HG03520 (cell line): ENCODE data around the gene ITPR1.
"Not testable (repeated sequence)": the region's sequence is repeated elsewhere in the genome, so short reads cannot be mapped to it uniquely, and the experiment has no call there.

Experiments used
- ATAC-seq: cut with Tn5 transposase; IDR thresholded peaks from one replicate; pipeline ENCODE4 v1.9.1; 2021; ENCODE audit warnings: mild to moderate bottlenecking, moderate library complexity; ENCODE audit not compliant: unreplicated experiment

ITPR1 gene

DNA sequence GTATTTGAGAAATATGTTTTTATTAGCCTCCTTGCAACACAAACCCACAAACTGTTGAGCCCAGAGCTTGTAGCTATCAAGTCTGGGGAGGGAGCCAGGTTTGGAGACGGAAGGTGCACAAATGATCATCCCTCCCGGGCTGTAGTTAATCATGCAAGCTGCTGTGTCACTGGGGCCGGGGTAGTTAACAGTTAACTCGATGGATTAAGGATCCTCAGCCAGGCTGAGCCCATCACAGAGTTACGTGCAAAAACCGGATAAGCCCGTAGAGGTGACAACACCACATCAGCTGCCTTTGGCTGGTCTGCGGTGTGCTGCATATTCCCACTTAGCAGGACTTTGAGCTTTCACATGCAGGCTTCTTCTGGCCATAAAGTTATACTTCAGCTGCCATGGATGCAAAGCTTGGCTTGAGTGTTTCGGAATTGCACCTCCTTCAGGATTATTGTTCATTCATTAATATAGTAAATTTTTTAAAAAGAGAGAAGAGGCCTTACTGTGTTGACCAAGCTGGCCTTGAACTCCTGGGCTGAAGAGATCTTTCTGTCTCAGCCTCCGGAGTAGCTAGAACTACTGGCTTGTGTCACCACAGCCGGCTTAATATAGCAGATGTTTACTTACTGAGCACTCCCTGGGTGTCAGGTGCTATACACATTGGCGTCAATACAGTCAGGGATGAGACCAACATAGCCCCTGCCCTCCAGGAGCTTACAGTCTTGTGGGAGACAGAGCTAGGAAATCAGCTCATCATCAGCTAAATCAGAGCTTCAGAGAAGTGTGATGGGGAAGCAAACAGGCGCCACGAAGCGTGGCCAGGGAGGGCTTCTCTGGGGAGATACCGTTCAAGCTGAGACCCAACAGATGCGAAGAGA, 259.3 kb downstream of the ITPR1 start:
- no peak for ATAC-seq

DNA sequence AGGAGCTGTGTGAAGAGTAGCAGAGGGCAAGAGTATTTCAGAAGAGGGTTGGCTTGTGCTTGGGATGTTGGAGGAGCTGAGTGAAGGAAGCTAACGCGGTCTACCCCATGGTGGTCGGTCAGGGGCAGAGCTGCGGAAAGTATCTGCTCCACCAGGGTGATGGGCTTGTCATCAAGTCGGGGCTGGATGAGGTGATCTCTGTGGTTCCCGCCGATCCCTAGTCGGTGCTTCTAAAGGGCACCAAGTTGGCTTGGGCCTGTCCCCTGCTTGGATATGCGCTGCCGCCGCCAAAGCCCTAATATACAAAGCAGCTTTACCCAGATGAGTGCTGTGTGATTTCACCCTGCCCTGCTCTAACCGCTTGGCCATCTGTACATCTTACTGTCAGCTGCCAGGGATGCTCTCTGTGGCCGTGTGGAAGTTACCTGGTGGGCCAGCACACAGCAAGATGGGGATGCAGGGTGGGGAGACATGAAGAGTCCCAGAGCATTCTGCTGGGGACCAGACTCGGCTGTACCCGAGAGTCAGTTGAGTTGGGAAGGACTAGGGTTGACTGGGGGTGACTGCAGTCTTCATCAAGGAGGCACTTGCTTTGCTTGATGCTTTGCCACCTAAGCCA, 260.0 kb downstream of the ITPR1 start:
- ATAC-seq = no peak

DNA sequence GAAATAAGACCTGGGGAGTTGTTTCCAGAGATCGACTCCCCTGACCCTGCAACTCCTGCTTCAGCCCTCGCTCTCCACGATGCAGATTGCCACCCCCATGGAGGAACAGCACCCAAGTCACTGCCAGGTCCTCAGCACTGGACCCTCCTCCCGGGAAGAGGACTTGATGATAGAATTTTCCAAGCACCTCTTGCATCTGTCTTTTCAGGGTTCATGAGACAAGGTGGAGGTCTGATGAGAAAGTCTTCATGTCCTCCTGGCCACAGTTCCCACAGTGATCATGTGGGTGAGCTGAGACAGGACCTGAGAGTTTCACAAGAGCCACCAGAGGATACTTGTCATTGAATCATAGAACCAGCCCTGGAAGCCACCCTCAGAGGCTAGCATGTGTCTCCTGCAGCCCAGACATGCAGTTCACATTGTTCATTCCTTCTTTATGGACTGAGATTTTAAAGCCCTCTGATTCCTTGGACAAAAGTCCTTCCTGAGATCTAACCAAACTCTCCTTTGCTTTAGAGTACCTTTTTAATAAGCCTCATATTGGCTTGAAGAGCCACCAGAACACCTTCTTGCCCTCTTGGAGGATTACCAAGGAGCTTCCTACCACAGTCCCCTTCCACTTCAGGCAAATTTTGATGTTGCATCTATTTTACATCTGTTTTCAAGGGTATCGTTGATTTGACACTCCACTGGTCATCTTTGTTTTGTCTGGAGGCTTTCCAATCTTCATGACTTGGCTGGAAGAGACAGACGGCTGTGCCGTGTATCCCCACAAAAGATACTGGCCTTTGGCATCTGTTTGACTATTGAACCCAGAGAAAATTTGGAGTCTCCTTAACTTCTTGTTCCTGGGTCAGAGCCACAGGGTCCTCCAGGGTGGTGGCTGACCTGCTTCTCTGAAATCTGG, 261.3 kb downstream of the ITPR1 start:
- ATAC-seq = peak; percentile 88

DNA sequence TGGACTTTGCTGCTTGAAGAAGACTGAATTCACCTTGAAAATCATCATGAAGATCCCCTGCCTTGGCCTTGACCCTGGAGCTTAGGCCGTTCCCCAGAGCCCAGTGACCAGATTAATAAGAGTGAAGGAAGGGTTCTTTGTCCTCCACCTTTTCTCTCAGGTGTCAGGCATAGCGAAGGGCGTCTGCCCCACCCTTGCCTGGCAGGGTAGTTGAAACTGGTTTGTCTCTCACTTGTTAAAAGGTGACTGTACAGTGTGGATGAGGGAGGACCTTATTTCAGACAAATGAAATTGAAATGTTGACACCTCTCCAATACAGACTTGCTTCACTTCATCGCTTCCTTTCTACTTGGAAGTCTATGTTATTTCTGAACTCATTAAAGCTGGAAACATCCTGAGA, 262.4 kb downstream of the ITPR1 start:
- ATAC-seq = no peak

DNA sequence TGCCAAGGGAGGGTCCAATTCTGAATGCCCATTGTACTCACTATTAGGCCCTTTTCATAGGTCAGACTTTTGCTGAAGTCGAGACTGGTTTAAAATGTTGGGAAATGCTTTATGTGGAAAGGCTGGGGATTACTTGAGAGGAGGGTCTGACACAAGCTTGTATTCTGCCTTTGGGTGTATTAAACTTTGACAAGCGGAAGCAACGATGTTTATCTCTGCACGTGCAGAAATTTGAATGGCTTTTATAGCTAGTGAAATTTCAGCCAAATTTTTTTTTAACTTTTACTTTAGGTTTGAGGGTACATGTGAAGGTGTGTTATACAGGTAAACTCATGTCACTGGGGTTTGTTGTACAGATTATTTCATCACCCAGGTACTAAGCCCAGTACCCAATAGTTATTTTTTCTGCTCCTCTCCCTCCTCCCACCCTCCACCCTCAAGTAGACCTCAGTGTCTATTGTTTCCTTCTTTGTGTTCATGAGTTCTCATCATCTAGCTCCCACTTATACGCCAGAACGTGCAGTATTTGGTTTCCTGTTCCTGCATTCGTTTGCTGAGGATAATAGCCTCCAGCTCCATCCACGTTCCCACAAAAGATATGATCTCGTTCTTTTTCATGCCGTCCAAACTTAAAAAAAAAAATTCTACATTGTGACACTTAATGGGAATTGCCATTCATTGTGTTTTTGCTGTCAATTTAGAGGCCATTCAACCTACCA, 263.1 kb downstream of the ITPR1 start:
- ATAC-seq = no peak

DNA sequence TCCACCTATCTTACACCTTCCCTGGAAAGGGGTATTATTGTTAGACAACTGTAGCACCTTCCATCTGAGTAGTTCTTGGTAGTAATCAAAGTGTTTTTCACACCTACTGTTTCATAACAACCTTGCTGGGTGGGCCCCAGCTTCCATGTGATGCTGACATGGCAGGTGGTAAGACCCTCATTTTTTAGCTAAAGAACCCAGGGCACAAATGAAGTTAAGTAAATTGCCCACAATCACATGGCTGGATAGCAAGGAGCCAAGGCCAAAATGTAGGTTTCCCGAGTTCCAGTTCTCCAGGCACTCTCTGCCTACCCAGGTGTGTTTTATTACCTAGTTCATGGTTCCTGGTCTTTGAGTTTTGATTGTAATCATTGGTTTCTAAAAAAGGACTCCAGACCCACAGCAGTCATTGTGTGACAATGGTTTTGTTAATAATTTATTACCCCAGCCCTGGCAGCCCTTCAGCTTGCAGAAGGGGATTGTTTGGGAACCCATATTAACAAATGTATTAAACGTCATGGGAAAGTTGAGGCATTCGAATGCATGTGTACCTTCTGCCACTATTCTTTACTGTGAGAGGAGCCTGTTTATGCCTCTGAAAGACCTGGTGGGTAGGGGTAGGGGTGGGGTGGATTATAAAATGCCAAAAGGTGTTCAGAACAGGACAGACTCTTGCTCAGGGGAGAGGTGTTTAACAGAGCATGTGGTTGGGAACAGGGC, 263.9 kb downstream of the ITPR1 start:
- ATAC-seq = no peak

DNA sequence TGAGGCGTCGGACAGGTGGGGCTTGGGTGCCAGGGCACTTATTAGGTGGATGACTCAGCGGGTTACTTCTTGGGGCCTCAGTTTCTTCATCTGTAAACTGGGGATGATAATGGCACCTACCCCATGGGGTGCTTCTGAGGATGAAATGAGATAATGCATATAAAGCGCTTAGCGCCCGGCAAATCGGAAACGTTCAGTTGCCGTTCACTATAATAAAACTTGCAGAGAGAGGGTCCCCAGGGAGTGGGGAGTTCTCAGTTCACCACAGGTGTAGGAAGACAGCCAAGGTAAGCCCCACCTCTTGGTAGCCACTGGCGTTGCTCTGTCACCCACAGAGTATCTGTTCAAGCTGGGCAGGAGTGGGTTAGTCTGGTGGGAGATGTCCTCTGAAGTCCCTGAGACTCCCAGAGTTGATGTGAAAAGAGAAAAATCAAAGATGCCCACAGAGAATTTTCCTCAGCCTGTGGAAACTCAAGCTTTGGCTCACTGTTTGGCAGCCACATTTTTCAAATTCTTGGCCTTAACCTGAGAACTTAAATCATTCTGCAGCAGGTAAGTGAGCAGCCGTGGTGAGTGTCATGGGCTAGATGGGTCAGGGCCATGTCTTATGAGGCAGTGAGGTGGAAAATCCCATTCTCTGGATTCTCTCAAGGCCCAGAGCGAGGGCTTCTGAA, 264.6 kb downstream of the ITPR1 start:
- ATAC-seq = no peak

DNA sequence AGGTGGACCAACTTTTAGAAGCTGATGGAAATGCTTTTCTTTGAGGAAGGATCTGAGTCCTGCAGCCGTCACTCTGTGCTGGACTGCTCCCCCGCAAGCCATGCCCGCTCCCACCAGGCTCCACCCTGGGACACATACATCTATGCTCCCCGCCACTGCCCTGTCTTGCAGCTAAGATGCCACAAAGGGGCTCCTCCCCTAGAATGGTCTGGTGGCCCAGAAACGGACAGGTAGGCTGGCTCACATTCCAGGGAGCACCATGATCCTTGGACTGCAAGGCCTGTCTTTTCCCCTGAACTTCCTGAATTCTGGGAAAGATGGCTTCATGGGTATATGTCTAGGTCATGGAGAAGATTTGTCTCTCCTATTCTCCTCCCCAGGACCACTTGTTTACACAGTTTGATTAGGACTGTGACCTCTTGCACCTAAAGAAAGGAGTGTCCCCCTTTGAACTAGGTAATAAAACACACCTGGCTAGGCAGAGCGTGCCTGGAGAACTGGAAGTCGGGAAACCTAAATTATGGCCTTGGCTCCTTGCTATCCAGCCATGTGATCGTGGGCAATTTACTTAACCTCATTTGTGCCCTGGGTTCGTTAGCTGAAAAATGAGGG, 265.2 kb downstream of the ITPR1 start:
- ATAC-seq = no peak

DNA sequence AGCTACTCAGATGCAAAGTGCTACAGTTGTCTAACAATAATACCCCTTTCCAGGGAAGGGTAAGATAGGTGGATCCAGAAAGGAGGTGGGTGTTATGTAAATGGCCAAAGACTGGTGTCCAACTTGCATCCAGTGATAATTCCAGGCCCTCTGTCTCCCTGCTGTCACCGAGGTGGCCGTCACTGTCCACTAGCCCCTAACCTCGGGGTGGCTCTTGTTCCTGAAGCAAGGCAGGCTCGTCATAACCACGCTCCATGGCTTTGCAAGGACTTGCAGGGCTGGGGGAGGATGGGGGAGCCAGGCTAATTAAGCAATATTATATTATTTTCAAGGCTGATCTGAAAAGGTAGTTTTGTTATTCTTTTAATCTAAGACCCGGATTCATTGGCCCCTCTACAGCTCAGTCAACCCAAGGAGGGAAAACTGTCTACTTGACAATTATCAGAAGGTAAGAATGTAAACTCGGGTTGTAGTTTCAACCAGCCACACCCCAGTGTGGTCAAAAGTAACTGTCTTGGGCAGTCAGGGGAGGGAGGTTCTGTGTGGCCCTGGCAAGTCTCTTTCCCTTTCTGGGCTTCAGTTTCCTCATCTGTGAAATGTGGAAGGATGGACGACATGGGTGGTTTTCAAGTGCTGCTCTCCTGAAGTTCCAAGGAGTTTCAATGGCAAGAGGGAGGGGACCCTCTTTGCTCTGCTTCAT, 266.0 kb downstream of the ITPR1 start:
- ATAC-seq = no peak

DNA sequence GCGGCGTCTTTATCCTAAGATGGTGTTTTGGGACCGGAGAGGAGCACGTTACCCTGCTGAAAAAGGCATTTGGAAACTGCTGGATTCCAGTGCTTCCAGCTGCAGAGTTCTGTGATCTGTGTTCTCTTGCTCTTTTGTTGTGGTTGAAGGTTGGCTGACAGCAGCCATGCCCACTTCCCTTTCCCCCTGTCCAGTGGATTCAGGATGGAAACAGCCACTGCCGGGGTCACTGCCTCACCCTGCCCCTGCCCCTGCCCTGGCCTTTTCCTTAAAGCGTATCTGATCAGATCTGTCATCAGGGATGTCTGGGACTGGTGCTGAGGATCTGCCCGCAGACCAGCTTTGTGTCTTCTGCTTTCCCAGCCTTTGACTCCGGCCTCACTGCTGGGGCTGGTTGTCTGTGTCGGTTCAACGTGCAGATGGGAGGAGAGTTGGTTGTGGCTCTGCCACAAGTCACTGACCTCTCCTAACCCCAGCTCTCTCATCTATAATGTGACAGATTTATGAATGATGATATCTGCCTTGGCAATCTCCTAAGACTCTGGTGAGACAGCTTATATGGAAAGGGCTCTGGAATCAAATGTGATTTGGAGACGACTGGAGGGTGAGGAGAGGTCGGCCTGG, 266.7 kb downstream of the ITPR1 start:
- ATAC-seq = no peak

DNA sequence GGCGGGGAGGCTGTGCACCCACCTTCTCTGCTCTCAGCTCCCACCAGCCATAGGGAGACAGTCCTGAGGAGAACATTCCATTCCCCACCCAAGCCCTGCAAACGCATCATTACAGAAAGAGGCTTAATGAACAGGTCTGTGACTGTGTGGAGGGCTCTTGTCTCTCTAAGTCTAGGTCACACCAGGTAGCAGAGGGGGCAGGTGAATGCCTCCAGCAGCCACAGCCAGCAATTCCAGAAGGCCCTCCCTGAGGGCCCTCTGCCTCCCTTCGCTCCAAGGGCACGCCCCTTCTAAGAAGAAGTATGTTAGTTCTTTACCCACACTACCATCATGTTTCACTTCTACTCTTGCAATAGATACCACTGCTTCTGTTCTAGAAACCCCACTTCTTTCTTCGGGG, 268.6 kb downstream of the ITPR1 start:
- no peak for ATAC-seq

DNA sequence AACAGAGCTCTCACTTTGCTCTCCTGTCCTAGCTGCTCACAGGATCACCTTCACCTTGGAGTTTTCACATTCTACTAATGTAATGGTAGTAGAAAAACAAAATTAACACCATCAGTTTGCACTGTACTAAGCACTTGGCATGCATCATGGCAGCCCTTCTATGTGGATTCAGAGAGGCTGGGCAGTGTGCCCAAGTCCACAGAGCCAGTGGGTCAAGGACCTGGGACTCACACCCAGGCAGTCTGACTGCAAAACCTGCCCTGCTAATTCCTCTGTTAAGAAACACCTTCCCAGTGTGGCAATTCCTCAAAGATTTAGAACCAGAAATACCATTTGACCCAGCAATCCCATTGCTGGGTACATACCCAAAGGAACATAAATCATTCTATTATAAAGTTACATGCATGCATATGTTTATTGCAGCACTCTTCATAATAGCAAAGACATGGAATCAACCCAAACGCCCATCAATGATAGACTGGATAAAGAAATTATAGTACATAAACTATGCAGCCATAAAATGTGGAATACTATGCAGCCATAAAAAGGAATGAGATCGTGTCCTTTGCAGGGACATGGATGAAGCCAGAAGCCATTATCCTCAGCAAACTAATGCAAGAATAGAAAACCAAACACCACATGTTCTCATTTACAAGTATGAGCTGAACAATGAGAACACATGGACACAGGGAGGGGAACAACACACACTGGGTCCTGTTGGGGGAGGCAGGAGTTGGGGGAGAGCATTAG, 269.5 kb downstream of the ITPR1 start:
- not testable (repeated sequence) for ATAC-seq

DNA sequence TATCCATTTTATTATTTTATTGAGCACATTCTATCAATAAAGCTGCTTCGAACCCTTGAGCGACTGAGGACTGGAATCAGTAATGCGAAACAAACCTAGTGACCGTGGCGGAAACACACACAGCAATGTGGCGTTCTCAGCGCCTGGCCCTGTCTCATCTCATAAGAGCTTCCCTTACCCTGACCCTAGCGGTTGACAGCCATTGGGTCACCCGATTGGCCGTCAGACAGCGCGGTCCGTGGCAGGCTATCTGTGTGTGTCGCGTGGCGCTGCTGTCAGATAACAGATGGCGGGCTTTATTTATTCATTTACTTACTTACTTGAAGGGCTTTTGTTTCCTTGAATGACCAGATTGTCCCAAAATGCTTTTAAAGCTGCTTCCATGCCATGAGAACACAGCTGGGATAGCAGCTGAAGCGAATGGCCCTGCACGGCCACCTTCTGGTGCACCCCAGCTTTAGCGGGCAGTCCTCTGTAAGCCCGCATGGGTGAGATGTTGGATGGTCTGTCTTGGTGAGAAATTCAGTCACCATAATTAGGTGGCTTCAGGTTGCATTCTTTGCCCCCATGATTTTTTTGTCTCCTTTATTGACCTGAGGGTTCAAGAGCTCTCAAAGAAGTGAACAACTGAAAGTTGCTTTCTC, 270.6 kb downstream of the ITPR1 start:
- ATAC-seq = no peak

DNA sequence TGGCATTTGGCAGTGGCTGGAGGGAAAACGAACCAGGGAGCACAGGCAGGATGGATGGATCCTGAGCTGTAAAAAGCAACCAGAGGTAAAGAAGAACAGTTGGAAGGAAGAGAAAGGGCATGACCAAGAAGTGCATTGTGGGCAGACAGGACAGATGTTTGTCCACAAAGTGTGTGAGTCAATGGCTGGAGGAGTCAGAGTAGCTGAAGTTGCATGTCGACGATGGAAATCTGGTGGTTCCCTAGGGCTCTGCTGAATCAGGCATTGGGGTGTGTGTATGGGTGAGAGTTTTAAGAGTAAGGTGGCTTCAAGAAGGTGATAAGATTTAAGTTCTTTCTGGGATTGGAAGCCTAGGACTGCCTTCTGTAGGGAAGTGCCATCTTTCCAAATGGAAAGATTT, 272.1 kb downstream of the ITPR1 start:
- no peak for ATAC-seq

DNA sequence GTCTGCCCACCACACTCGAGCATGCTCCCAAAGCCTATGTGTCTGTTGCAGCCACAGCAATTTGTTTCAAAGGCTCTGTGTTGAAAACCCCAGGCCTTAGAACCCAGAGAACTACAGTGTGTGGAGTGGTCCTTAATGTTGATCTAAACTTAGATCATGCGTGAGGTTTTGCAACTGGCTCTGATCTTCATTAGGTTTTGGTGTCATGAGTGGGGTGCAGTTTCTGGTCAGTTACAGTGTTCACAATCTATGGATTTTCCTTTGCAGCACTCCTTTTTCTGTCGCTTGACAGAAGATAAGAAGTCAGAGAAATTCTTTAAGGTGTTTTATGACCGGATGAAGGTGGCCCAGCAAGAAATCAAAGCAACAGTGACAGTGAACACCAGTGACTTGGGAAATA, 273.1 kb downstream of the ITPR1 start:
- no peak for ATAC-seq

DNA sequence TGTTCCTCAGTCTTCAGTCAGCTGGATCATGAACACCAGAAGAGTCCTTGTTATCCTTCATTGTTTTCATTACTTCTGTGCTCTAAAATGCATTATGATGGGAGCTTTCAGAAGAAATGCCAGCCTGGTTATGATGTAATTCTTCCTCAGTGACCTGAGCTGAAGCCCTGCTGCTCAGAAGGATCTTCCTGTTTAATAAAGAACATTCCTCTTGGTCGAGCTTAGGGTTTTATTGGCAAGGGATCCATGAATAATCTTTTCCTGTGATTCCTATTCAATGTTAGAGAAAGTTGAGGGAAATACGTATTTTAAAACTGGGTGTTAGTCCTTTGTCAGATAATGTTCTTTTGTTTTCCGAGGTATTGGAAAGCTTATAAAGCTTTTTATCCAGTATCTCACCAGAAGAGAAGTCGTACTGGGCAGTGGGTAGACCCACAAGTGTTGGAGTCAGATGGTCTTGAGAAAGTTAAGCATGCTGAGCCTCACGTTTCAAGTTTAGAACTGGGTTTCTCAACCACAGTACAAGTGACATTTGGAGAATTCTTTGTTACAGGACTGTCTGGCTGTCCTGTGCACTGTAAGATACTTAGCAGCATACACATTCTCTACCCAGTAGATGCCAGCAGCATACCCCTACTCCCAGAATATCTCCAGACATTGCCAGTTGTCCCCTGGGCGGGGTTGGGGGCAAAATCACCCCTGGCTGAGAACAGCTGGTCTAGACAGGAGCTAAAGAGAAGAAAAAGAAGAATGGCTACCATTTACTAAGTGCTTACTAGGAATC, 273.8 kb downstream of the ITPR1 start:
- ATAC-seq = no peak
